Measurements from ENCODE around the gene WDR75. TPM values are rescaled to one million over a fixed set of nuclear protein-coding genes. Genes with fewer than 3 reads are reported as not detected.
A peak's percentile ranks its signal among the peaks of the same experiment; 100 is the strongest.

Gene WDR75
- total and polyA plus RNA-seq, 9 of the 15 experiments (the other 6 are each of a cell fraction or from before 2014, with no cell fraction given), result 50.9 to 111 (median 76.4) TPM

DNA sequence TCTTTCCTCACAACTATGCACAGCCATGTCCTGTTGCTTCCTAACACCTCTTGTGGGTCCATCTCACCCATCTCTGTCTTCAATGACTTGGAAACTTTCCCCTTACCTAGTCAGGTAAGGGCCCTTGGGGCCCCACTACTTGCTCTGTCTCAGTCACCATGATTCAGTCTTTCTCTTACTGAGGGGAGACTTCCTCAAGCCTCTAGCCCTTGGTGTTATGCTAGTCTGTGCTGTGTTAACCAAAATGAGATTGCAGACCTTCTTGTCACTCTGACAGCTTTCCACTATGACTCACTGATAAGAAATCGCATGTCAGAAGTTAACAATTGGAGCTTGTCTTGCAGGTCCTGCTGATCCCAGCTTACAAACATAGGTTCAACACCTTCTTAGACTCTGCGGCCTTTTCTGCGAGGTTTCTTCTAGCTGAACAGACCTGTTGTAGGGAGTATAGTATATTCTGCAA is 65.3 kb downstream of the WDR75 start (continued):
- TF ChIP-seq, protein P1, sequence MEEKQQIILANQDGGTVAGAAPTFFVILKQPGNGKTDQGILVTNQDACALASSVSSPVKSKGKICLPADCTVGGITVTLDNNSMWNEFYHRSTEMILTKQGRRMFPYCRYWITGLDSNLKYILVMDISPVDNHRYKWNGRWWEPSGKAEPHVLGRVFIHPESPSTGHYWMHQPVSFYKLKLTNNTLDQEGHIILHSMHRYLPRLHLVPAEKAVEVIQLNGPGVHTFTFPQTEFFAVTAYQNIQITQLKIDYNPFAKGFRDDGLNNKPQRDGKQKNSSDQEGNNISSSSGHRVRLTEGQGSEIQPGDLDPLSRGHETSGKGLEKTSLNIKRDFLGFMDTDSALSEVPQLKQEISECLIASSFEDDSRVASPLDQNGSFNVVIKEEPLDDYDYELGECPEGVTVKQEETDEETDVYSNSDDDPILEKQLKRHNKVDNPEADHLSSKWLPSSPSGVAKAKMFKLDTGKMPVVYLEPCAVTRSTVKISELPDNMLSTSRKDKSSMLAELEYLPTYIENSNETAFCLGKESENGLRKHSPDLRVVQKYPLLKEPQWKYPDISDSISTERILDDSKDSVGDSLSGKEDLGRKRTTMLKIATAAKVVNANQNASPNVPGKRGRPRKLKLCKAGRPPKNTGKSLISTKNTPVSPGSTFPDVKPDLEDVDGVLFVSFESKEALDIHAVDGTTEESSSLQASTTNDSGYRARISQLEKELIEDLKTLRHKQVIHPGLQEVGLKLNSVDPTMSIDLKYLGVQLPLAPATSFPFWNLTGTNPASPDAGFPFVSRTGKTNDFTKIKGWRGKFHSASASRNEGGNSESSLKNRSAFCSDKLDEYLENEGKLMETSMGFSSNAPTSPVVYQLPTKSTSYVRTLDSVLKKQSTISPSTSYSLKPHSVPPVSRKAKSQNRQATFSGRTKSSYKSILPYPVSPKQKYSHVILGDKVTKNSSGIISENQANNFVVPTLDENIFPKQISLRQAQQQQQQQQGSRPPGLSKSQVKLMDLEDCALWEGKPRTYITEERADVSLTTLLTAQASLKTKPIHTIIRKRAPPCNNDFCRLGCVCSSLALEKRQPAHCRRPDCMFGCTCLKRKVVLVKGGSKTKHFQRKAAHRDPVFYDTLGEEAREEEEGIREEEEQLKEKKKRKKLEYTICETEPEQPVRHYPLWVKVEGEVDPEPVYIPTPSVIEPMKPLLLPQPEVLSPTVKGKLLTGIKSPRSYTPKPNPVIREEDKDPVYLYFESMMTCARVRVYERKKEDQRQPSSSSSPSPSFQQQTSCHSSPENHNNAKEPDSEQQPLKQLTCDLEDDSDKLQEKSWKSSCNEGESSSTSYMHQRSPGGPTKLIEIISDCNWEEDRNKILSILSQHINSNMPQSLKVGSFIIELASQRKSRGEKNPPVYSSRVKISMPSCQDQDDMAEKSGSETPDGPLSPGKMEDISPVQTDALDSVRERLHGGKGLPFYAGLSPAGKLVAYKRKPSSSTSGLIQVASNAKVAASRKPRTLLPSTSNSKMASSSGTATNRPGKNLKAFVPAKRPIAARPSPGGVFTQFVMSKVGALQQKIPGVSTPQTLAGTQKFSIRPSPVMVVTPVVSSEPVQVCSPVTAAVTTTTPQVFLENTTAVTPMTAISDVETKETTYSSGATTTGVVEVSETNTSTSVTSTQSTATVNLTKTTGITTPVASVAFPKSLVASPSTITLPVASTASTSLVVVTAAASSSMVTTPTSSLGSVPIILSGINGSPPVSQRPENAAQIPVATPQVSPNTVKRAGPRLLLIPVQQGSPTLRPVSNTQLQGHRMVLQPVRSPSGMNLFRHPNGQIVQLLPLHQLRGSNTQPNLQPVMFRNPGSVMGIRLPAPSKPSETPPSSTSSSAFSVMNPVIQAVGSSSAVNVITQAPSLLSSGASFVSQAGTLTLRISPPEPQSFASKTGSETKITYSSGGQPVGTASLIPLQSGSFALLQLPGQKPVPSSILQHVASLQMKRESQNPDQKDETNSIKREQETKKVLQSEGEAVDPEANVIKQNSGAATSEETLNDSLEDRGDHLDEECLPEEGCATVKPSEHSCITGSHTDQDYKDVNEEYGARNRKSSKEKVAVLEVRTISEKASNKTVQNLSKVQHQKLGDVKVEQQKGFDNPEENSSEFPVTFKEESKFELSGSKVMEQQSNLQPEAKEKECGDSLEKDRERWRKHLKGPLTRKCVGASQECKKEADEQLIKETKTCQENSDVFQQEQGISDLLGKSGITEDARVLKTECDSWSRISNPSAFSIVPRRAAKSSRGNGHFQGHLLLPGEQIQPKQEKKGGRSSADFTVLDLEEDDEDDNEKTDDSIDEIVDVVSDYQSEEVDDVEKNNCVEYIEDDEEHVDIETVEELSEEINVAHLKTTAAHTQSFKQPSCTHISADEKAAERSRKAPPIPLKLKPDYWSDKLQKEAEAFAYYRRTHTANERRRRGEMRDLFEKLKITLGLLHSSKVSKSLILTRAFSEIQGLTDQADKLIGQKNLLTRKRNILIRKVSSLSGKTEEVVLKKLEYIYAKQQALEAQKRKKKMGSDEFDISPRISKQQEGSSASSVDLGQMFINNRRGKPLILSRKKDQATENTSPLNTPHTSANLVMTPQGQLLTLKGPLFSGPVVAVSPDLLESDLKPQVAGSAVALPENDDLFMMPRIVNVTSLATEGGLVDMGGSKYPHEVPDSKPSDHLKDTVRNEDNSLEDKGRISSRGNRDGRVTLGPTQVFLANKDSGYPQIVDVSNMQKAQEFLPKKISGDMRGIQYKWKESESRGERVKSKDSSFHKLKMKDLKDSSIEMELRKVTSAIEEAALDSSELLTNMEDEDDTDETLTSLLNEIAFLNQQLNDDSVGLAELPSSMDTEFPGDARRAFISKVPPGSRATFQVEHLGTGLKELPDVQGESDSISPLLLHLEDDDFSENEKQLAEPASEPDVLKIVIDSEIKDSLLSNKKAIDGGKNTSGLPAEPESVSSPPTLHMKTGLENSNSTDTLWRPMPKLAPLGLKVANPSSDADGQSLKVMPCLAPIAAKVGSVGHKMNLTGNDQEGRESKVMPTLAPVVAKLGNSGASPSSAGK (IDR thresholded peaks at IDR 0.05), result no peak
- TF ChIP-seq TAL1 (IDR thresholded peaks at IDR 0.05), result peak; percentile 69
- TF ChIP-seq YY1 (IDR thresholded peaks at IDR 0.05; ENCODE audit: borderline replicate concordance in 1 of 3, control insufficient read depth in 1 of 3, extremely low read depth in 1 of 3, insufficient read depth in 3 of 3, insufficient read length in 1 of 3, insufficient replicate concordance in 2 of 3, low read depth in 1 of 3, low read length in 2 of 3), result peak in 1 of 3 experiments; percentile 28
- TF ChIP-seq, protein P2, sequence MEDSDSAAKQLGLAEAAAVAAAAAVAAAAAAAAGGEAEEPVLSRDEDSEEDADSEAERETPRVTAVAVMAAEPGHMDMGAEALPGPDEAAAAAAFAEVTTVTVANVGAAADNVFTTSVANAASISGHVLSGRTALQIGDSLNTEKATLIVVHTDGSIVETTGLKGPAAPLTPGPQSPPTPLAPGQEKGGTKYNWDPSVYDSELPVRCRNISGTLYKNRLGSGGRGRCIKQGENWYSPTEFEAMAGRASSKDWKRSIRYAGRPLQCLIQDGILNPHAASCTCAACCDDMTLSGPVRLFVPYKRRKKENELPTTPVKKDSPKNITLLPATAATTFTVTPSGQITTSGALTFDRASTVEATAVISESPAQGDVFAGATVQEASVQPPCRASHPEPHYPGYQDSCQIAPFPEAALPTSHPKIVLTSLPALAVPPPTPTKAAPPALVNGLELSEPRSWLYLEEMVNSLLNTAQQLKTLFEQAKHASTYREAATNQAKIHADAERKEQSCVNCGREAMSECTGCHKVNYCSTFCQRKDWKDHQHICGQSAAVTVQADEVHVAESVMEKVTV (CRISPR knock-in tag; IDR thresholded peaks at IDR 0.05), result no peak
- TF ChIP-seq GATAD2A (IDR thresholded peaks at IDR 0.05), result no peak
- no peak for TF ChIP-seq RFX1 (IDR thresholded peaks at IDR 0.05)
- TF ChIP-seq ZNF780A (CRISPR knock-in tag; IDR thresholded peaks at IDR 0.05), result no peak
- TF ChIP-seq RFX5 (IDR thresholded peaks at IDR 0.05; ENCODE audit: low read depth, low read length), result no peak
- no peak for TF ChIP-seq HMGN3 (IDR thresholded peaks at IDR 0.05; ENCODE audit: borderline replicate concordance, extremely low read depth, insufficient read length, low read depth, low read length)
- TF ChIP-seq RAD21 (CRISPR knock-in tag; conservative IDR thresholded peaks at IDR 0.05 in 1 of 2, IDR thresholded peaks at IDR 0.05 in 1 of 2), result 0 out of 4 replicates have a peak, but pooled peaks have one; percentile 4 to 24
- peak; percentile 49; the same call in 1 of the 2 replicates for TF ChIP-seq FOXM1 (IDR thresholded peaks at IDR 0.05; ENCODE audit: low read depth)
- no peak for TF ChIP-seq FOXM1 (CRISPR knock-in tag; IDR thresholded peaks at IDR 0.05; ENCODE audit: low read depth)
- TF ChIP-seq, protein P3, sequence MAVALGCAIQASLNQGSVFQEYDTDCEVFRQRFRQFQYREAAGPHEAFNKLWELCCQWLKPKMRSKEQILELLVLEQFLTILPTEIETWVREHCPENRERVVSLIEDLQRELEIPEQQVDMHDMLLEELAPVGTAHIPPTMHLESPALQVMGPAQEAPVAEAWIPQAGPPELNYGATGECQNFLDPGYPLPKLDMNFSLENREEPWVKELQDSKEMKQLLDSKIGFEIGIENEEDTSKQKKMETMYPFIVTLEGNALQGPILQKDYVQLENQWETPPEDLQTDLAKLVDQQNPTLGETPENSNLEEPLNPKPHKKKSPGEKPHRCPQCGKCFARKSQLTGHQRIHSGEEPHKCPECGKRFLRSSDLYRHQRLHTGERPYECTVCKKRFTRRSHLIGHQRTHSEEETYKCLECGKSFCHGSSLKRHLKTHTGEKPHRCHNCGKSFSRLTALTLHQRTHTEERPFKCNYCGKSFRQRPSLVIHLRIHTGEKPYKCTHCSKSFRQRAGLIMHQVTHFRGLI (CRISPR knock-in tag; IDR thresholded peaks at IDR 0.05), result no peak
